Left lung (tissue), 10 donors: ENCODE measurements around the gene ARHGAP10. TPM values are rescaled to one million over a fixed set of nuclear protein-coding genes. Genes with fewer than 3 reads are reported as not detected.

Experiments
- ATAC-seq: fragments of 200-7000 bp; cut with Tn5 transposase; one replicate; pipeline ENCODE4 v1.9.1; 2020; ENCODE audit warnings: moderate library complexity
- DNase-seq, 4 donors: peaks; one replicate each; pipeline ENCODE4 v3.0.0-alpha.2; 2013 to 2020
- H3K27ac ChIP-seq, 2 donors: fragments of 200-600 bp; sonication (generic) in 1 of 2; one replicate each; pipeline versions ENCODE4 v1.5.0 to v1.8.0; 2020 to 2021
- H3K27me3 ChIP-seq, 2 donors: fragments of 200-600 bp; sonication (generic) in 1 of 2; one replicate each; pipeline versions ENCODE4 v1.5.0 to v1.8.0; 2020 to 2021
- H3K36me3 ChIP-seq, 2 donors: fragments of 200-600 bp; sonication (generic) in 1 of 2; one replicate each; pipeline versions ENCODE4 v1.5.0 to v1.8.0; 2020 to 2021
- H3K4me1 ChIP-seq, 2 donors: fragments of 200-600 bp; one replicate each; pipeline ENCODE4 v1.8.0; 2021
- H3K4me3 ChIP-seq, 2 donors: fragments of 200-600 bp; sonication (generic) in 1 of 2; one replicate each; pipeline versions ENCODE4 v1.5.0 to v1.8.0; 2020 to 2021; ENCODE audit warnings: mild to moderate bottlenecking in 1 of 2
- H3K9me3 ChIP-seq, 2 donors: fragments of 200-600 bp; sonication (generic) in 1 of 2; one replicate each; pipeline versions ENCODE4 v1.5.0 to v1.8.0; 2020 to 2021
- intact Hi-C, 2 donors: fragments of 100-400 bp; cut with DNase I; formaldehyde crosslinking; loops; one replicate each; pipeline versions ENCODE4 v1.11.2 to v1.14.2; 2022
- polyA plus RNA-seq, 6 donors: library from polyadenylated mRNA; unstranded; fragments of 120-200 nt; gene quantifications; one replicate each; pipeline ENCODE4 v1.2.1, GENCODE V29; 2013; ENCODE audit not compliant: insufficient read length in 6 of 6
- total RNA-seq, 2 donors: library from RNA; stranded (reverse); fragmentation: NEBNext Ultra II Directional; extraction: Animal tissue kit (Norgen Biotek cat#: 25700); gene quantifications; one replicate each; pipeline ENCODE4 v1.2.1, GENCODE V29; 2021
- TF ChIP-seq, protein P1 (sequence below), 2 donors: fragments of 200-600 bp; sonication (generic) in 1 of 2; IDR thresholded peaks; one replicate each; pipeline versions ENCODE4 v1.5.0 to v1.8.0; 2021; ENCODE audit warnings: antibody characterized with exemption in 2 of 2
- donor health status: DM: no; HTN: yes; CAD: no.
- donor health status: DM: no; HTN: no; CAD: no.

Gene ARHGAP10
- total and polyA plus RNA-seq, 8 donors = 11.6 to 25.4 (median 14.2) TPM

DNA sequence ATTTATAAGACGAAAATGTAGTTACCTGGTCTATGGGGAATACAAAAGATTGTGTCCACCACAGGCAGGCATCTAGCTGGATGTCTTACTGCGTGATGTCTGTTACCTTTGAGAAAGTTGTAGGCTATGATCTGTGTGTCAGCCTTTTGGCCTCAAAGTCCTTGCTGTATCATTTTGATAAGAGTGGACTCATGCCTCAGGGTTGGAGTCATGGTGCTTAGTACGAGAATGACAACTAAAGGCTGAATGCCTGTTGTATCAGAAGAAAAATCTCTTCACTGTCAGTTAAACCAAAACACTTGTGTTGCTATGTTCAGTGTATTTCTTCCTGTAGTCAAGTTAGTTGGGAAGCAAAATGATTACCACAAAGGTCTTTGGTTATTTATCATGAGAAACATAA lies 226.2 kb downstream of the ARHGAP10 start:
- TF ChIP-seq, protein P1, sequence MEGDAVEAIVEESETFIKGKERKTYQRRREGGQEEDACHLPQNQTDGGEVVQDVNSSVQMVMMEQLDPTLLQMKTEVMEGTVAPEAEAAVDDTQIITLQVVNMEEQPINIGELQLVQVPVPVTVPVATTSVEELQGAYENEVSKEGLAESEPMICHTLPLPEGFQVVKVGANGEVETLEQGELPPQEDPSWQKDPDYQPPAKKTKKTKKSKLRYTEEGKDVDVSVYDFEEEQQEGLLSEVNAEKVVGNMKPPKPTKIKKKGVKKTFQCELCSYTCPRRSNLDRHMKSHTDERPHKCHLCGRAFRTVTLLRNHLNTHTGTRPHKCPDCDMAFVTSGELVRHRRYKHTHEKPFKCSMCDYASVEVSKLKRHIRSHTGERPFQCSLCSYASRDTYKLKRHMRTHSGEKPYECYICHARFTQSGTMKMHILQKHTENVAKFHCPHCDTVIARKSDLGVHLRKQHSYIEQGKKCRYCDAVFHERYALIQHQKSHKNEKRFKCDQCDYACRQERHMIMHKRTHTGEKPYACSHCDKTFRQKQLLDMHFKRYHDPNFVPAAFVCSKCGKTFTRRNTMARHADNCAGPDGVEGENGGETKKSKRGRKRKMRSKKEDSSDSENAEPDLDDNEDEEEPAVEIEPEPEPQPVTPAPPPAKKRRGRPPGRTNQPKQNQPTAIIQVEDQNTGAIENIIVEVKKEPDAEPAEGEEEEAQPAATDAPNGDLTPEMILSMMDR (IDR thresholded peaks at IDR 0.05) = no peak

DNA sequence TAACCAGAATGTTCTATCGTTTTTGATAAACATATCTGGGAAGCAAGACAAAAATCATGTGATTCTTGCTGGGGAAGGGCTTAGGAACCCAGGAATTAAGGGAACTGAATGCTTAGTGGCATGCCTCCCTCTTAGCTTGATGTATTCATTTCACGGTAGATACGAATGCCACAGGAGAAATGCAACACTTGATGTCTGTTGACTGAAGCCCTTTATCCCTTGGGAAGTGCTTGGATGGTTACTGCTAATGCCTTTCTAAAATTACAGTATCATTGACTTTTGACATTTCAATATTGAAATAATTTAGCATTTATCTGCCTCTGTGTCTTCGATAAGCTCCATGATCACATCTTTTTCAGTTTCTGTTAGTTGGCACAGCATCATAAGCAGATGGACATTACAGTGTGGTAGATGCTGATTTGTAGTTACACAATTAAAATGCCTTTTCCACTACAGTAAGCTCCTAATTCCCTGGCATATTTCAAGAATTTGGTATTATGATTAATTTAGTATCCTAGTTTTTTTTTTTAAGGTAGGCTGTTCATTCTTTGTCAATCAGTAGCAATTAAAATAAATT lies 226.7 kb downstream of the ARHGAP10 start:
- TF ChIP-seq, protein P1 (IDR thresholded peaks at IDR 0.05) = no peak

More for the DNA sequence above, 226.2 kb downstream of the ARHGAP10 start:
- ATAC-seq (no peak), DNase-seq (no peak)
- Histone ChIP-seq H3K9me3 (no peaks in the 10 kb centered on the region), H3K4me1 (no peaks in the 10 kb centered on the region), H3K4me3 (no peak overlapping the region), H3K36me3 (no peaks in the 10 kb centered on the region), H3K27ac (no peak overlapping the region), H3K27me3 (no peaks in the 10 kb centered on the region)
- intact Hi-C loops = no loop called here

DNA sequence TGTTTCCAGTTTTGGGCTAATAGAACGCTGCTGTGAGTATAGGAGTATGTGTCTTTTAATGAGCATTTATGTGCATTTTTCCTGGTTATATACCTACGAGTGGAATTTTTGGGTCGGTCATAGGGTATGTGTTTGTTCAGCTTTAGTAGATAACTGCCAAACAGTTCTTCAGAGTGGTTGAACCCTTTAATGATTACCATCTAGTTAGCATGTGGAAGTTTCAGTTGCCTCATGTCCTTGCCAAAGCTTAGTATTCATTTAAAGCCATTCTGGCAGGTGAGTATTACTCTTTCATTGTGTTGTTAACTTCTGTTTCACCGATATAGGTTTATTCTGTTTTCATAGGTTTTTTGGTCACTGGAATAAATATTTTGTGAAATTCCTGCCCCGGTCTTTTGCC lies 229.1 kb downstream of the ARHGAP10 start:
- TF ChIP-seq, protein P1 (IDR thresholded peaks at IDR 0.05) = no peak
- no peak for ATAC-seq
- intact Hi-C loops = no loop called here
- Histone ChIP-seq H3K27me3 (no peaks in the 10 kb centered on the region), H3K27ac (no peak overlapping the region), H3K9me3 (no peaks in the 10 kb centered on the region), H3K4me3 (no peak overlapping the region), H3K4me1 (no peaks in the 10 kb centered on the region), H3K36me3 (no peaks in the 10 kb centered on the region)
- no peak for DNase-seq

More for the DNA sequence above, 226.7 kb downstream of the ARHGAP10 start:
- Histone ChIP-seq H3K27me3 (no peaks in the 10 kb centered on the region), H3K4me1 (no peaks in the 10 kb centered on the region), H3K9me3 (no peaks in the 10 kb centered on the region), H3K4me3 (no peak overlapping the region), H3K27ac (no peak overlapping the region), H3K36me3 (no peaks in the 10 kb centered on the region)
- ATAC-seq = no peak
- intact Hi-C loops = no loop called here
- no peak for DNase-seq

DNA sequence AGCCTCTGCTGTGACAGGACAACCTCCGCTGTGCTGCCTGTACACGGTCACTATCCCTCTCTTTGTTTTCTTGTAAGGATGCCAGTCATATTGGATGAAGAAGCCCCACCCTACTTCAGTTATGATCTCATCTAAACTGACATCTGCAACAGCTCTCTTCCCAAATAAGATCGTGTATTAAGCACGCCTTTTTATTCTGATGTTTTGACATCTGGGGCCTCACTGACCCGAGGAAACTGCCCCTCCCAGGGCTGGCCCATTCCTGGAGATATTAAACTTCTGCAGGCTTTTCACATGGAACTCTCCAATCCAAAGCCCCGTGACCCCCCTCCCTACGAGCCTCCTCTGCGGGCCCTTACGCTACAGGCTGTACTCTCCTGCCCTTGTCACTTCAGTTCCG lies 232.0 kb downstream of the ARHGAP10 start:
- H3K4me1 ChIP-seq = no peaks in the 10 kb centered on the region
- no peak overlapping the region for H3K27ac ChIP-seq
- ATAC-seq = no peak
- intact Hi-C loops = no loop called here
- no peaks in the 10 kb centered on the region for H3K9me3 ChIP-seq
- H3K36me3 ChIP-seq = peaks cover 0 to 5% of the 10 kb centered on the region in 2 donors
- no peak for DNase-seq
- no peak overlapping the region for H3K4me3 ChIP-seq
- TF ChIP-seq, protein P1 (IDR thresholded peaks at IDR 0.05) = no peak
- H3K27me3 ChIP-seq = no peaks in the 10 kb centered on the region

DNA sequence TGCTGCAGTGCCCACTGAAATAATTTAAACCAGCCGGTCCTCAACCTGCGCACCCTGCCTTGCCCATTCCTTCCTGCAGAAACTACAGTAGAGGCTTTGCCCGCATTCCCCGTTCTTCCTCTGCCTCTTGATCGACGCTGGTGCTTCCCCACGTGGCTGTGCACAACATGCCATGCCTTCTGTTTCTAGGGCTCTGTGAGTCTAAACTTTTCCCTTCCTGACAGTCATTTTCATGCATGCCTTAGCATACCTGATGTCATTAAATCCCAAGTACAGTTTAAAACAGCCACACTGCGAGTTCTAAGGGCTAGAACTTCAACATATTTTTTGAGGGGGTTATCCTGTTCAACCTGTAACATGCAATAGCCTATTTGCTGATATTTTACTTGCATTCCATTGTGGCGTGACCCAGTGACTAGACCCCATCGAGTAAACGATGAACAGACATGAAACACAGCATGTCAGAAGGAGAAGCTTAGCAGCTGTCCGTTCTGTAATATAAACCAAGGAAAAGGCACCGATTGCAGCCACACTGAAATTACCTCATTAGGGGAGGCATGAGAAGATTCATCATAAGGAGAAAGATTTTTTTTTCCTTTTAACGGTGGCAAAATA lies 232.5 kb downstream of the ARHGAP10 start:
- no peak for ATAC-seq
- TF ChIP-seq, protein P1 (IDR thresholded peaks at IDR 0.05) = no peak
- H3K27ac ChIP-seq = no peak overlapping the region
- no peak overlapping the region for H3K4me3 ChIP-seq
- peaks cover 0 to 5% of the 10 kb centered on the region in 2 donors for H3K36me3 ChIP-seq
- no peak for DNase-seq
- H3K4me1 ChIP-seq = no peaks in the 10 kb centered on the region
- no peaks in the 10 kb centered on the region for H3K27me3 ChIP-seq
- H3K9me3 ChIP-seq = no peaks in the 10 kb centered on the region
- intact Hi-C loops = no loop called here
